ENCODE data around the gene PIM3. TPM values are rescaled to one million over a fixed set of nuclear protein-coding genes. Genes with fewer than 3 reads are reported as not detected.
A peak's percentile ranks its signal among the peaks of the same experiment; 100 is the strongest.

Gene PIM3
- total RNA-seq, 2 donors from 2014 or later = 57.3 to 98.9 TPM

DNA sequence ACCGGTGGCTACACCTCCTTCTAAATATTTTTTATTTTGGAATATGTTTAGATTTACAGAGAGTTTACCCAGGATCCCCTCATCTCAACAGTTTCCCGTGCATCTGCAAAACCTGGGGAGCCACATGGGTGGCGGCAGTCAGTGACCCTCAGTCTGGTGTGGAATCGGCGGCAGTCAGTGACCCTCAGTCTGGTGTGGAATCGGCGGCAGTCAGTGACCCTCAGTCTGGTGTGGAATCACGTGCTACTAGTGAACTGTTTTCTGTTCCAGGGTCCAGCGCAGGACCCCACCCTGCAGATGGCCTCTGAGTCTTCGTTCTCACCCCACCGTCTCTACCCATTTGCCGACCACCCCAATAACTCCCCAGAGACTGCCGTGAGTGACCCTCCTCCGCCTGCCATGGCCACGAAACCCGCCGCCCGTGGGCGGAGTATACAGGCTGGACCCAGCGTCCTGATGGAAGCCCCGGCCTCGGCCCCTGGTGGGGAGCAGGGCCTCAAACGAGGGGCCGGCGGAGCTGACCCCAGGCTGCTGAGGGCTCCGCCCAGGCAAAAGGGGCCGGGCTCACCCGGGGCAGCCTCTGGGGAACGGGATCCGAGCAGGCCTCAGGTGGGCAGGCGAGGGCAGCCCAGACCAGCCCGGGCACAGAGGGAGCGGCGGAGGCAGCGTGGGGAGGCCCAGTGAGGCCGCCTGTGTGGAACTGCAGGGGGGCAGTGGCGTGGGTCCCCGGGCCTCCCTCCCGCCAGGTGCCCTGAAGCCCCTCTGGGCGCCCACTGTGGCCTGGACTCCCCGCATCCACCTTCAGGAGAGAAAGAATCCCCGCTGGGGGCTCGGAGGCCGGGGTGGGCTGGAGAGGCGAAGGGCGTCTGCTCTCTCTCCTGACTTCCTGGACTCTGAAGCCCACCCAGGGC, 49.4 kb downstream of the PIM3 start:
- WGBS, 2 donors = 76 to 79% methylated on average over 7 to 40 of the region's 46 CpGs
- ATAC-seq (no peak), DNase-seq (peak in 1 of 4 donors; percentile 3)
- intact Hi-C loops (cut with DNase I) = no loop called here
- Histone ChIP-seq H3K27me3 (peaks cover 0 to 14% of the 10 kb centered on the region in 2 donors), H3K4me1 (peaks cover 7% of the 10 kb centered on the region), H3K9me3 (no peaks in the 10 kb centered on the region), H3K36me3 (replicated peaks in 1 of 2; ENCODE audit: insufficient read depth in 1 of 2, low read depth in 2 of 2) (no peaks in the 10 kb centered on the region), H3K4me3 (no peak overlapping the region), H3K27ac (no peak overlapping the region)
- TF ChIP-seq, protein P1, sequence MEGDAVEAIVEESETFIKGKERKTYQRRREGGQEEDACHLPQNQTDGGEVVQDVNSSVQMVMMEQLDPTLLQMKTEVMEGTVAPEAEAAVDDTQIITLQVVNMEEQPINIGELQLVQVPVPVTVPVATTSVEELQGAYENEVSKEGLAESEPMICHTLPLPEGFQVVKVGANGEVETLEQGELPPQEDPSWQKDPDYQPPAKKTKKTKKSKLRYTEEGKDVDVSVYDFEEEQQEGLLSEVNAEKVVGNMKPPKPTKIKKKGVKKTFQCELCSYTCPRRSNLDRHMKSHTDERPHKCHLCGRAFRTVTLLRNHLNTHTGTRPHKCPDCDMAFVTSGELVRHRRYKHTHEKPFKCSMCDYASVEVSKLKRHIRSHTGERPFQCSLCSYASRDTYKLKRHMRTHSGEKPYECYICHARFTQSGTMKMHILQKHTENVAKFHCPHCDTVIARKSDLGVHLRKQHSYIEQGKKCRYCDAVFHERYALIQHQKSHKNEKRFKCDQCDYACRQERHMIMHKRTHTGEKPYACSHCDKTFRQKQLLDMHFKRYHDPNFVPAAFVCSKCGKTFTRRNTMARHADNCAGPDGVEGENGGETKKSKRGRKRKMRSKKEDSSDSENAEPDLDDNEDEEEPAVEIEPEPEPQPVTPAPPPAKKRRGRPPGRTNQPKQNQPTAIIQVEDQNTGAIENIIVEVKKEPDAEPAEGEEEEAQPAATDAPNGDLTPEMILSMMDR (IDR thresholded peaks at IDR 0.05) = no peak
- no peak for TF ChIP-seq POLR2A (IDR thresholded peaks at IDR 0.05)

- DNase-seq (peak in 1 of 4 donors; percentile 5), ATAC-seq (no peak)
- Histone ChIP-seq H3K4me1 (peaks cover 8% of the 10 kb centered on the region), H3K27ac (no peak overlapping the region), H3K4me3 (no peak overlapping the region), H3K36me3 (replicated peaks in 1 of 2; ENCODE audit: insufficient read depth in 1 of 2, low read depth in 2 of 2) (no peaks in the 10 kb centered on the region), H3K9me3 (no peaks in the 10 kb centered on the region), H3K27me3 (peaks cover 0 to 14% of the 10 kb centered on the region in 2 donors)
- no peak for TF ChIP-seq POLR2A (IDR thresholded peaks at IDR 0.05)
- TF ChIP-seq, protein P1 (IDR thresholded peaks at IDR 0.05) = no peak
- intact Hi-C loops (cut with DNase I) = no loop called here
- 7 to 12% methylated on average over 13 to 40 of the region's 61 CpGs for WGBS, 2 donors
Observed at GRCh38 chr22:50010676-50011446, 50.3 kb downstream of the PIM3 start.

- H3K9me3 ChIP-seq = no peaks in the 10 kb centered on the region
- peaks cover 0 to 14% of the 10 kb centered on the region in 2 donors for H3K27me3 ChIP-seq
- no peak overlapping the region for H3K4me3 ChIP-seq
- H3K27ac ChIP-seq = no peak overlapping the region
- 36 to 60% methylated on average over 12 to 18 of the region's 18 CpGs for WGBS, 2 donors
- TF ChIP-seq, protein P1 (IDR thresholded peaks at IDR 0.05) = no peak
- no peak for TF ChIP-seq POLR2A (IDR thresholded peaks at IDR 0.05)
- peaks cover 8% of the 10 kb centered on the region for H3K4me1 ChIP-seq
- DNase-seq = peak in 1 of 4 donors; percentile 4
- no peak for ATAC-seq
- intact Hi-C loops (cut with DNase I) = no loop called here
- H3K36me3 ChIP-seq (replicated peaks in 1 of 2; ENCODE audit: insufficient read depth in 1 of 2, low read depth in 2 of 2) = no peaks in the 10 kb centered on the region
Observed at GRCh38 chr22:50011447-50012210, 51.1 kb downstream of the PIM3 start.

DNA sequence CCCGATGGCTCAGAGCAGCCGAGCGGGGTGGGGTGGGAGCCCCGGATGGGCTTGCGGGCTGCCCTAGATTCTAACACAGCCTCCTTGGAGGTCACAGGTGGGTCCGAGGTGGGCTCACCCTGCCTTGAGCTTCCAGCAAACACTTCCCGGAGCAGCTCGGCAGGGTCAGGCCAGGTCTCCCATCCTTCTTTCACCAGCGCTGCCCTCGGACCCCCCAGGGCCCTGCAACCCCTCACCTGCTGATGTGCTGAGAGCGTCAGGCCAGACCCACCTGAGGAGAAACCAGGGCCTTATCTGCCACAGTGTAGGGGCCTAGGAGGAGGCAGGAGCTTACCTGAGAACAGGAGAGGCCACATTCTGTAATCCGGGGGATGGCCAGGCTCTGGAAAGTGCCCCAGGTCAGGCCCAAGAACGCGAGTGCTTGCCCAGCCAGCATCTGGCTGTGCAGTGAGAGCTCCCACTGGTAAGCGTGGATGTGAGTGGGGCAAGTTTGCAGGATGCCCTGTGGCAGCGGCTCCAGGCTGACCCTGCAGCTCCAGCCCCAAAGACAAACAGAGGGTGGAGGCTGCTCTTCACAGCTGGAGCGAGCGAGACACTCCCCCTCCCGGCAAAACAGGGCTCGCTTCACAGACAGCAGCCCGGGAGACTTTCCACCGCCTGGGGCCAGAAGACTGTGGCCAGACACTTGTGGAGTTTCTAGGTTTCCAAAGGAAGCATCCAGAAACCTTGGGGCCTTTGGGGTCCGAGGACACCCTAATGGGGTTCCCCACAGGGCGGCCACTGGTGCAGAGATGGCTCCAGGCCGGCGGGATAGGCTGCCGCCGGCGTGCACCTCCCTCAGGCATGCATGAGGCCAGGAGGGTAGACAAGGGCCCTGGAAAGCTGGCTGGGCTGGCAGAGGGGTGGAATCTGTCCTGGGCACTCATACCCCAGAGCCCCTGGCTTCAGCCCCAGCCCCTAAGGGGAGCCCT, 51.9 kb downstream of the PIM3 start, which contains the start of gene IL17REL:
Gene IL17REL (minus strand): TSS at position 555 of the 971 bp plus-strand sequence. CDS start 119 bp downstream, at position 436.
- Histone ChIP-seq H3K9me3 (no peaks in the 10 kb centered on the region), H3K4me1 (peaks cover 8% of the 10 kb centered on the region), H3K36me3 (replicated peaks in 1 of 2; ENCODE audit: insufficient read depth in 1 of 2, low read depth in 2 of 2) (no peaks in the 10 kb centered on the region), H3K27ac (no peak within 1 kb of the TSS), H3K27me3 (peaks cover 0 to 14% of the 10 kb centered on the region in 2 donors), H3K4me3 (no peak within 1 kb of the TSS)
- peak in 1 of 4 donors; percentile 3 for DNase-seq
- no peak for ATAC-seq
- intact Hi-C loops (cut with DNase I) = no loop called here
- WGBS, 2 donors = 56 to 65% methylated on average over 15 to 29 of the region's 29 CpGs
- TF ChIP-seq, protein P1 (IDR thresholded peaks at IDR 0.05) = no peak
- no peak for TF ChIP-seq POLR2A (IDR thresholded peaks at IDR 0.05)
